Prostate gland (tissue), 2 donors: ENCODE results near the gene RBM6. TPM values are rescaled to one million over a fixed set of nuclear protein-coding genes. Genes with fewer than 3 reads are reported as not detected.

ENCODE experiments used
- DNase-seq: peaks from one replicate; pipeline ENCODE4 v3.0.0-alpha.2; 2019; ENCODE audit warnings: low spot score
- H3K27ac ChIP-seq, 2 donors: fragments of 200-600 bp; sonication (generic); 2 replicates each; pipeline ENCODE4 v1.5.1; 2017 to 2019
- H3K27me3 ChIP-seq: fragments of 200-600 bp; sonication (generic); replicated peaks from 2 replicates; pipeline ENCODE4 v1.5.1; 2019; ENCODE audit not compliant: insufficient read depth
- H3K36me3 ChIP-seq, 2 donors: fragments of 200-600 bp; sonication (generic); 1 replicate in 1 of 2; 2 replicates in 1 of 2; pipeline versions ENCODE4 v1.5.1 to v1.8.1; 2017 to 2019
- H3K4me1 ChIP-seq: fragments of 200-600 bp; sonication (generic); replicated peaks from 2 replicates; pipeline ENCODE4 v1.5.1; 2019
- H3K4me3 ChIP-seq, 2 donors: fragments of 200-600 bp; sonication (generic); 2 replicates each; pipeline ENCODE4 v1.5.1; 2017 to 2019
- H3K9me3 ChIP-seq: fragments of 200-600 bp; sonication (generic); 2 replicates; pipeline ENCODE4 v1.5.1; 2017
- POLR2A ChIP-seq: fragments of 450-650 bp; IDR thresholded peaks from one replicate; pipeline ENCODE4 v1.6.1; 2016; ENCODE audit warnings: antibody characterized with exemption, mild to moderate bottlenecking
- POLR2AphosphoS5 ChIP-seq: sonication (generic); formaldehyde crosslinking; IDR thresholded peaks from one replicate; pipeline ENCODE4 v1.6.1; 2017; ENCODE audit warnings: antibody characterized with exemption
- WGBS: methylation state at CpG from one replicate; pipeline ENCODE4 v1.1.5; 2018; 5-methylcytosine and 5-hydroxymethylcytosine counted together
- intact Hi-C: fragments of 100-400 bp; cut with DNase I; formaldehyde crosslinking; loops from one replicate; pipeline ENCODE4 v1.14.2; 2022
- total RNA-seq, 2 donors: library from RNA; depleted of rRNA; stranded (reverse); fragments of >200 nt; gene quantifications; one replicate each; pipeline ENCODE4 v1.1.0, GENCODE V29; 2016
- TF ChIP-seq, protein P1 (sequence below), 4 experiments: fragments of 200-600 bp in 2 of 4; fragments of 450-650 bp in 2 of 4; sonication (generic) in 2 of 4; IDR thresholded peaks; 1 replicate in 3 of 4; 2 replicates in 1 of 4; pipeline ENCODE4 v1.5.1; 2016 to 2019; ENCODE audit warnings: antibody characterized with exemption in 4 of 4, mild to moderate bottlenecking in 2 of 4, moderate library complexity in 2 of 4

RBM6 gene
- total RNA-seq, 2 donors from 2014 or later, result 53.1 to 176 TPM

DNA sequence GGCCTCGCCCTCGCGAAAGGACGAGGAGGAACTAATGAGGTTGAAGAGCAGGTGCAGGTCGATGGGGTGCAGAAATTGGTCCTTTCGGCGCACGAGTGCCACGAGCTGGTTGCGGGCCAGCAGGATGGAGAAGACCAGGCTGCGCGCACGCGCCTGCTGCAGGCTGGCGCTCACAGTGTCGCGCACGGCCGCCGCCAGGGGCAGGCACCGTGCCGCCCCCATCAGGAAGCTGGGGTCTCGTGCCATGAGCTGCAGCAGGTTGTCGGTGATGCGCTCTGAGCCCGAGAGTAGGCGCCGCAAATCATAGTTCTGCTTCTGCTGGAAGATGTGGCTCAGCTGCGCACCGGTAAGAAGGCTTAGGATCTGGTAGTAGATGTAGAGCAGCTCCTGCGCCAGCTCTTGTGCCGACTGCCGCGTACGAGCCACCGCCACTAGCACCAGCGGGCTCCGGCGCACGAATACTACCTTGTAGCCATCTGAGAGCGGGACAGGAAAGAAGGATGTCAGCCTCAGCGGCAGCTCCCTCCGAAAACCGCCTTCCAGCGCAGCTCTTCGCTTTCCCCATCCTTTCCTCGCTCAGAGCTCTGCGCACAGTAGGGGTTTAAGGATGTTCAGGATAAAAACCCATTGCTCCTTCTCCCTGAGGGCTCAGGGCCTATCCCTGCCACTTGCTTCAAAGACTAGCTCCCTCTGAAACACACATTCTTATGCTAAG, 29.4 kb upstream of the RBM6 start:
- Histone ChIP-seq H3K27ac (no peak overlapping the region), H3K27me3 (no peaks in the 10 kb centered on the region), H3K4me1 (peaks cover 2% of the 10 kb centered on the region), H3K4me3 (no peak overlapping the region), H3K36me3 (peaks cover 0 to 4% of the 10 kb centered on the region in 2 donors), H3K9me3 (no peaks in the 10 kb centered on the region)
- intact Hi-C loops, result no loop called here
- no peak for DNase-seq
- no peak for TF ChIP-seq POLR2A
- no peak for TF ChIP-seq POLR2AphosphoS5
- TF ChIP-seq, protein P1, sequence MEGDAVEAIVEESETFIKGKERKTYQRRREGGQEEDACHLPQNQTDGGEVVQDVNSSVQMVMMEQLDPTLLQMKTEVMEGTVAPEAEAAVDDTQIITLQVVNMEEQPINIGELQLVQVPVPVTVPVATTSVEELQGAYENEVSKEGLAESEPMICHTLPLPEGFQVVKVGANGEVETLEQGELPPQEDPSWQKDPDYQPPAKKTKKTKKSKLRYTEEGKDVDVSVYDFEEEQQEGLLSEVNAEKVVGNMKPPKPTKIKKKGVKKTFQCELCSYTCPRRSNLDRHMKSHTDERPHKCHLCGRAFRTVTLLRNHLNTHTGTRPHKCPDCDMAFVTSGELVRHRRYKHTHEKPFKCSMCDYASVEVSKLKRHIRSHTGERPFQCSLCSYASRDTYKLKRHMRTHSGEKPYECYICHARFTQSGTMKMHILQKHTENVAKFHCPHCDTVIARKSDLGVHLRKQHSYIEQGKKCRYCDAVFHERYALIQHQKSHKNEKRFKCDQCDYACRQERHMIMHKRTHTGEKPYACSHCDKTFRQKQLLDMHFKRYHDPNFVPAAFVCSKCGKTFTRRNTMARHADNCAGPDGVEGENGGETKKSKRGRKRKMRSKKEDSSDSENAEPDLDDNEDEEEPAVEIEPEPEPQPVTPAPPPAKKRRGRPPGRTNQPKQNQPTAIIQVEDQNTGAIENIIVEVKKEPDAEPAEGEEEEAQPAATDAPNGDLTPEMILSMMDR (IDR thresholded peaks at IDR 0.05), result no peak
- 78% methylated on average over 46 of the region's 48 CpGs for WGBS

DNA sequence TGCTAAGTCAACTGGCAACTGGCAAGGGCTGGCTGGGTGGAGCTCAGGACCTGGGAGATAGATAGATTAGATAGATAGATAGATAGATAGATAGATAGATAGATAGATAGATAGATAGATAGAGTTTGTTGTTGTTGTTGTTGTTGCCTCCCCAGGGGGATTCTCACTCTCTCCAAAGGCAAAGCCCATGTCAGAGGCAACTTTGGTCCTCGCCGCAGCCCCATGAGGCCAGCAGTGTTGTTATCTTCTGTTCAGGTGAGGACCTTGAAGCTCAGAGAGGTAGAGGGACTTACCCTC, 28.9 kb upstream of the RBM6 start:
- no peak for DNase-seq
- intact Hi-C loops, result no loop called here
- Histone ChIP-seq H3K4me3 (no peak overlapping the region), H3K36me3 (peaks cover 0 to 4% of the 10 kb centered on the region in 2 donors), H3K4me1 (peaks cover 2% of the 10 kb centered on the region), H3K27me3 (no peaks in the 10 kb centered on the region), H3K27ac (no peak overlapping the region), H3K9me3 (no peaks in the 10 kb centered on the region)
- WGBS, result 94% methylated on average over 2 of the region's 2 CpGs
- no peak for TF ChIP-seq POLR2A
- TF ChIP-seq POLR2AphosphoS5, result no peak
- TF ChIP-seq, protein P1 (IDR thresholded peaks at IDR 0.05), result no peak

DNA sequence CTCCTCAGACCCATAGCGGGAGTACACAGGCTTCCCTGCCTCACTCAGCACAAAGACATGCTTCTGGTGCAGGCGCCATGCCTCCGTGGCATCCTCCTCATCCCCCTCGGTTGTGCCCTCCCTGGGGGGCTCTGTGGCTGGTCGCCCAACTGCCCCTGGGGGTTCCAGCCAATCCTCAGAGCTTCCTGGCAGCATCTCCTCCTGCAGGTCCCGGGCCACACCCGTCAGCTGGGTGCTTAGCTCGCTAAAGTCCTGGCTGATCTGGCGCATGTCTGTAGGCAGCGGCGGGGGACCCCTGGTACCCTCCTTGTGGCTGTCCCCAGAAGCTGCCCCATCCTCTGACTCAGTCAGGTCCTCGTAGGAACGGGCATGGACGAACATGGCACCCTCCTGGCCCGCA, 28.3 kb upstream of the RBM6 start:
- Histone ChIP-seq H3K4me3 (no peak overlapping the region), H3K4me1 (peaks cover under 1% of the 10 kb centered on the region), H3K36me3 (peaks cover 0 to 4% of the 10 kb centered on the region in 2 donors), H3K27me3 (no peaks in the 10 kb centered on the region), H3K27ac (no peak overlapping the region), H3K9me3 (no peaks in the 10 kb centered on the region)
- TF ChIP-seq POLR2AphosphoS5 (no peak), POLR2A (no peak)
- TF ChIP-seq, protein P1 (IDR thresholded peaks at IDR 0.05), result no peak
- WGBS, result 89% methylated on average over 15 of the region's 15 CpGs
- intact Hi-C loops, result no loop called here
- no peak for DNase-seq

DNA sequence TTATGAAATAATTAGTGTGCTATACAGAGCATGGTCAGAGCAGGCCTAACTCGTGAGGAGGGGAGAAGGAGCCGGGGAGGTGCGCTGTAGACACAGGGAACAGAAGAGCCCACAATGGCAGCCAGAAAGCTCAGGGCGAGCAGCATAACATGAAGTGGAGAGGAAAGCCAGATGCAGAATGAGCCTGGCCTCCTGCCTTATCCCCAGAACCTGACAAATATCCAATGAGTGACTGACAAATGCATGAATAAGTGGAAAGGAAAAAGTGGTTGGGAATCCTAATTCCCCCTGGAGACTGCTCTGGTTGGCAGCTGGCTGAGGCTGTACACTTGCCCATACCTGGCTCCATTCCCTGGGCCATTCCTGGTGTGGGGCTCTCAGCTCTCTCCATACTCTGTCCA, 27.1 kb upstream of the RBM6 start:
- no peak for DNase-seq
- no peak overlapping the region for H3K4me3 ChIP-seq
- no peaks in the 10 kb centered on the region for H3K9me3 ChIP-seq
- TF ChIP-seq POLR2A (no peak), POLR2AphosphoS5 (no peak)
- TF ChIP-seq, protein P1 (IDR thresholded peaks at IDR 0.05), result no peak
- no peak overlapping the region for H3K27ac ChIP-seq
- WGBS, result 94% methylated on average over 4 of the region's 4 CpGs
- no peaks in the 10 kb centered on the region for H3K27me3 ChIP-seq
- H3K4me1 ChIP-seq, result no peaks in the 10 kb centered on the region
- intact Hi-C loops, result no loop called here
- H3K36me3 ChIP-seq, result peaks cover 0 to 4% of the 10 kb centered on the region in 2 donors

DNA sequence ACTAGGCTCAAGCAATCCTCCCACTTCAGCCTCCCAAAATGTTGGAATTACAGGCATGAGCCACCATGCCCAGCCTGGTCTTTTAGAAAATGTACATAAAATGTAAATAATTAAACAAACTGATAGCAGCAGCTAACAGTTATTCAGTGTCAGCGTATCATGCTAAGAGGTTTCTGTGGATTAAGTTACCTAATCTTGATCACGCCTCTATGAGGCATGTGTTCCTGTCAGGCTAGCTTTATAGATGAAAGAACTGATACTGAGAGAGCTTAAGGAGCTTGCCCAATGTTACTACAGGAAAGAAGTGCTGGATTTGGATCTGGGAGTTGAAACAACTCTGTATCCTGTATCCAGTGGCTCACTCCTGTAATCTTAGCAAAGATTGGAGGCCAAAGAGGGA, 25.0 kb upstream of the RBM6 start:
- H3K36me3 ChIP-seq, result peaks cover 0 to 4% of the 10 kb centered on the region in 2 donors
- WGBS, result 54% methylated on average over 2 of the region's 2 CpGs
- no peak overlapping the region for H3K27ac ChIP-seq
- intact Hi-C loops, result no loop called here
- TF ChIP-seq, protein P1 (IDR thresholded peaks at IDR 0.05), result no peak
- no peak for TF ChIP-seq POLR2AphosphoS5
- no peak for TF ChIP-seq POLR2A
- no peak for DNase-seq
- no peaks in the 10 kb centered on the region for H3K9me3 ChIP-seq
- no peaks in the 10 kb centered on the region for H3K4me1 ChIP-seq
- no peaks in the 10 kb centered on the region for H3K27me3 ChIP-seq
- no peak overlapping the region for H3K4me3 ChIP-seq
